ENCODE measurements around the gene NUCKS1.

DNA sequence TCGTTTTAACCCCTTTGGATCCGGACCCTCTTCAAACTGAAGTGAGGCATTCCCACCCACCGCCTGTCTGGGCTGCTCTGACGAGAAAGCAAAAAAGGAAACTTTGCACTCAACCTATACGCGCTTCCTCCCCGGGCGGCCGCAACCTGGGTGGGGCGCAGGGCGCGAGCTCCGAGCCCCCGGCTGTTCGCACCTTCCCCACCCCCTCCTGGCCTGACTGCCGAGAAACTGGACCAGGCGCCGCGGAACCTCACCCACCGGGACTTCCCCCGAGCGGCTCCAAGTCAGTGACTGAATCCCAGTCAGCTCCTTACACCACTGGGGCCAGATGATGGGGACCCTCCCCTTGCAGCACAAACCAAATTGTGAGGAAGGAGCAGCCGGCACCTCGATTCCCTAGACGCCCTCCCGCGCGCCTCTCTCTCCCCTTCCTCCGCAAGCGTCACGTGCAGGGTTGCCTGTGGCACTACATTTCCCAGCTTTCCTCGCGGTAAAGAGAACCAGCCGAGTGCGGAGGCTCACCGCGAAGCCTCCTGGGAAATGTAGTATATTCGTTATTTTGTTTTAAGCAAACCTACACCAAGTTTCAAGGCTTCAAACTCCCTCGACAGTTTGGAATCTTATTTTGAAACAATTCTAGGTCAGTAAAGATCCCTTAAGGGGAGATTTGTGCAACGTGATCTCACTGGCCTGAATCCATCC lies 25.2 kb upstream of the NUCKS1 start, which contains the start of gene RAB29:
- TF ChIP-seq TFE3 (CRISPR knock-in tag; IDR thresholded peaks at IDR 0.05) (peak; percentile 83), RFX5 (IDR thresholded peaks at IDR 0.05; ENCODE audit: low read depth, low read length) (no peak), ZNF720 (CRISPR knock-in tag; IDR thresholded peaks at IDR 0.05) (no peak), REST (IDR thresholded peaks at IDR 0.05; ENCODE audit: borderline replicate concordance in 1 of 2, low read depth in 1 of 2, low read length in 2 of 2) (no peak), CTCF (CRISPR knock-in tag; IDR thresholded peaks at IDR 0.05) (no peak; the same call in 1 of the 2 replicates), POLR2A (IDR thresholded peaks at IDR 0.05; ENCODE audit: insufficient read depth in 1 of 2, low read depth in 2 of 2, low read length in 2 of 2) (no peak; a peak in 1 of 4 replicates), ZNF354B (CRISPR knock-in tag; IDR thresholded peaks at IDR 0.05) (no peak), HNRNPH1 (optimal IDR thresholded peaks at IDR 0.05; ENCODE audit: low read depth, low read length) (no peak), GTF2F1 (IDR thresholded peaks at IDR 0.05; ENCODE audit: low read length) (no peak), FOXM1 (CRISPR knock-in tag; IDR thresholded peaks at IDR 0.05) (no peak)
- TF ChIP-seq, protein P1, sequence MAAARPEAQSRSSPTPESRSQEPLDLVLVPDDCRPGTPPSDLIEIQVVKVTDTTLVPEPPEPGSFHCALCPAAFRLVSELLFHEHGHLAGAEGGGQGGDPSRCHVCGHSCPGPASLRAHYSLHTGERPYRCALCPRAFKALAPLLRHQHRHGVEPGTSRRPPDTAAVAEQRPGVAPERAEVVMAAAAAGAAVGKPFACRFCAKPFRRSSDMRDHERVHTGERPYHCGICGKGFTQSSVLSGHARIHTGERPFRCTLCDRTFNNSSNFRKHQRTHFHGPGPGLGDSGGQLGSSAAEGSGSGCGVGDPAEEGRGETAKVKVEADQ (CRISPR knock-in tag; IDR thresholded peaks at IDR 0.05; ENCODE audit: borderline replicate concordance), result peak; percentile 79

All from HepG2 (cell line).